GM12801 (cell line): Measurements from ENCODE around the gene DGUOK.

Source experiments
- CTCF ChIP-seq: IDR thresholded peaks from one replicate; pipeline ENCODE4 v1.5.1; 2011; ENCODE audit warnings: control low read depth; ENCODE audit not compliant: insufficient read length; ENCODE audit errors: extremely low read depth

Gene DGUOK

GRCh38 chr2:73904952-73905351 lies 21.7 kb upstream of the DGUOK start:
- TF ChIP-seq CTCF, result no peak

GRCh38 chr2:73906847-73907505 lies 19.7 kb upstream of the DGUOK start:
- no peak for TF ChIP-seq CTCF

- TF ChIP-seq CTCF, result no peak
Measured at GRCh38 chr2:73907840-73908452, 18.7 kb upstream of the DGUOK start.

- TF ChIP-seq CTCF, result no peak
Measured at GRCh38 chr2:73908689-73909652, 17.7 kb upstream of the DGUOK start.

- TF ChIP-seq CTCF, result no peak
Measured at GRCh38 chr2:73910873-73911547, 15.7 kb upstream of the DGUOK start.

- no peak for TF ChIP-seq CTCF
Measured at GRCh38 chr2:73911548-73912208, 15.0 kb upstream of the DGUOK start.
